HG02943 (cell line): ENCODE data around the gene GPC1.

ENCODE experiments used
- ATAC-seq: cut with Tn5 transposase; IDR thresholded peaks from one replicate; pipeline ENCODE4 v1.9.1; 2021; ENCODE audit warnings: mild to moderate bottlenecking, low read depth, moderate library complexity; ENCODE audit not compliant: unreplicated experiment

Gene GPC1

GRCh38 chr2:240440251-240440650 is 4.8 kb downstream of the GPC1 start:
- ATAC-seq = no peak

GRCh38 chr2:240440704-240441320 is 5.3 kb downstream of the GPC1 start:
- no peak for ATAC-seq

- no peak for ATAC-seq
These were observed 6.0 kb downstream of the GPC1 start for GRCh38 chr2:240441326-240441992.

- no peak for ATAC-seq
These were observed 6.5 kb downstream of the GPC1 start for GRCh38 chr2:240441993-240442411.

- ATAC-seq = no peak
These were observed 7.6 kb downstream of the GPC1 start for GRCh38 chr2:240442891-240443715.

GRCh38 chr2:240443891-240444301 is 8.4 kb downstream of the GPC1 start:
- ATAC-seq = no peak

GRCh38 chr2:240444464-240444863 is 9.0 kb downstream of the GPC1 start:
- ATAC-seq = no peak

- ATAC-seq = no peak
These were observed 10.6 kb downstream of the GPC1 start for GRCh38 chr2:240445961-240446663.

- no peak for ATAC-seq
These were observed 11.3 kb downstream of the GPC1 start for GRCh38 chr2:240446664-240447175.

- ATAC-seq = no peak
These were observed 11.9 kb downstream of the GPC1 start for GRCh38 chr2:240447331-240447730.

GRCh38 chr2:240447934-240448333 is 12.5 kb downstream of the GPC1 start:
- ATAC-seq = no peak

GRCh38 chr2:240448387-240449274 is 13.2 kb downstream of the GPC1 start:
- no peak for ATAC-seq

- ATAC-seq = no peak
These were observed 14.5 kb downstream of the GPC1 start for GRCh38 chr2:240449764-240450531.

GRCh38 chr2:240450532-240451107 is 15.2 kb downstream of the GPC1 start:
- ATAC-seq = no peak

- ATAC-seq = no peak
These were observed 15.7 kb downstream of the GPC1 start for GRCh38 chr2:240451108-240451611.

GRCh38 chr2:240451791-240452461 is 16.5 kb downstream of the GPC1 start:
- no peak for ATAC-seq

- no peak for ATAC-seq
These were observed 17.2 kb downstream of the GPC1 start for GRCh38 chr2:240452462-240453256.
